Measurements from ENCODE around the gene NR1H2. TPM values are rescaled to one million over a fixed set of nuclear protein-coding genes. Genes with fewer than 3 reads are reported as not detected.

Gene NR1H2
- total RNA-seq, 2 experiments from 2014 or later = 73.9 to 75.6 TPM

GRCh38 chr19:50393589-50393988 lies 17.3 kb downstream of the NR1H2 start:
- Mint-ChIP-seq H3K4me3 (no peak overlapping the region), H3K27me3 (no peaks in the 10 kb centered on the region), H3K4me1 (ENCODE audit: low read depth) (no peaks in the 10 kb centered on the region), H3K27ac (no peak overlapping the region), H3K9me3 (no peaks in the 10 kb centered on the region), H3K36me3 (peaks cover 31% of the 10 kb centered on the region)
- no peak for DNase-seq
- POLR2A ChIA-PET = no interaction called here
- intact Hi-C loops (cut with micrococcal nuclease) = no loop called here
- CTCF ChIA-PET = no interaction called here

- no peak overlapping the region for H3K4me3 Mint-ChIP-seq
- CTCF ChIA-PET = no interaction called here
- H3K27ac Mint-ChIP-seq = no peak overlapping the region
- no peak for DNase-seq
- H3K27me3 Mint-ChIP-seq = no peaks in the 10 kb centered on the region
- intact Hi-C loops (cut with micrococcal nuclease) = no loop called here
- H3K4me1 Mint-ChIP-seq (ENCODE audit: low read depth) = no peaks in the 10 kb centered on the region
- no peaks in the 10 kb centered on the region for H3K9me3 Mint-ChIP-seq
- H3K36me3 Mint-ChIP-seq = peaks cover 32% of the 10 kb centered on the region
- POLR2A ChIA-PET = no interaction called here
Measured at GRCh38 chr19:50394017-50394416, 17.8 kb downstream of the NR1H2 start.

GRCh38 chr19:50398675-50399367 lies 22.6 kb downstream of the NR1H2 start:
- peaks cover 23% of the 10 kb centered on the region for H3K36me3 Mint-ChIP-seq
- no peaks in the 10 kb centered on the region for H3K27me3 Mint-ChIP-seq
- no peak overlapping the region for H3K4me3 Mint-ChIP-seq
- no peaks in the 10 kb centered on the region for H3K4me1 Mint-ChIP-seq (ENCODE audit: low read depth)
- ChIA-PET POLR2A (no interaction called here), CTCF (interaction anchor here (0.6 kb wide), 1 partner anchor 16 kb away, joined by 3 read pairs; no protein-coding TSS in a partner anchor)
- intact Hi-C loops (cut with micrococcal nuclease) = no loop called here
- DNase-seq = no peak
- H3K27ac Mint-ChIP-seq = no peak overlapping the region
- no peaks in the 10 kb centered on the region for H3K9me3 Mint-ChIP-seq

GRCh38 chr19:50399368-50399745 lies 23.1 kb downstream of the NR1H2 start:
- Mint-ChIP-seq H3K36me3 (peaks cover 23% of the 10 kb centered on the region), H3K27me3 (no peaks in the 10 kb centered on the region), H3K9me3 (no peaks in the 10 kb centered on the region), H3K4me3 (no peak overlapping the region), H3K27ac (no peak overlapping the region), H3K4me1 (ENCODE audit: low read depth) (no peaks in the 10 kb centered on the region)
- no peak for DNase-seq
- intact Hi-C loops (cut with micrococcal nuclease) = no loop called here
- ChIA-PET CTCF (no interaction called here), POLR2A (no interaction called here)

GRCh38 chr19:50401605-50402450 lies 25.6 kb downstream of the NR1H2 start:
- intact Hi-C loops (cut with micrococcal nuclease) = no loop called here
- ChIA-PET CTCF (no interaction called here), POLR2A (no interaction called here)
- no peaks in the 10 kb centered on the region for H3K27me3 Mint-ChIP-seq
- no peak overlapping the region for H3K27ac Mint-ChIP-seq
- no peaks in the 10 kb centered on the region for H3K4me1 Mint-ChIP-seq (ENCODE audit: low read depth)
- no peak for DNase-seq
- no peak overlapping the region for H3K4me3 Mint-ChIP-seq
- no peaks in the 10 kb centered on the region for H3K9me3 Mint-ChIP-seq
- H3K36me3 Mint-ChIP-seq = peaks cover 31% of the 10 kb centered on the region

GRCh38 chr19:50402544-50403301 lies 26.5 kb downstream of the NR1H2 start:
- H3K27ac Mint-ChIP-seq = no peak overlapping the region
- H3K36me3 Mint-ChIP-seq = peaks cover 34% of the 10 kb centered on the region
- H3K4me1 Mint-ChIP-seq (ENCODE audit: low read depth) = no peaks in the 10 kb centered on the region
- no peak for DNase-seq
- POLR2A ChIA-PET = no interaction called here
- CTCF ChIA-PET = no interaction called here
- H3K27me3 Mint-ChIP-seq = no peaks in the 10 kb centered on the region
- intact Hi-C loops (cut with micrococcal nuclease) = no loop called here
- no peak overlapping the region for H3K4me3 Mint-ChIP-seq
- no peaks in the 10 kb centered on the region for H3K9me3 Mint-ChIP-seq

GRCh38 chr19:50406156-50406820 lies 30.0 kb downstream of the NR1H2 start:
- intact Hi-C loops (cut with micrococcal nuclease) = no loop called here
- peaks cover 39% of the 10 kb centered on the region for H3K36me3 Mint-ChIP-seq
- no peak overlapping the region for H3K27ac Mint-ChIP-seq
- no peaks in the 10 kb centered on the region for H3K9me3 Mint-ChIP-seq
- no peak for DNase-seq
- no peak overlapping the region for H3K4me3 Mint-ChIP-seq
- ChIA-PET POLR2A (no interaction called here), CTCF (no interaction called here)
- no peaks in the 10 kb centered on the region for H3K27me3 Mint-ChIP-seq
- no peaks in the 10 kb centered on the region for H3K4me1 Mint-ChIP-seq (ENCODE audit: low read depth)

- Mint-ChIP-seq H3K4me1 (ENCODE audit: low read depth) (no peaks in the 10 kb centered on the region), H3K36me3 (peaks cover 37% of the 10 kb centered on the region), H3K9me3 (no peaks in the 10 kb centered on the region), H3K4me3 (no peak overlapping the region), H3K27ac (no peak overlapping the region), H3K27me3 (no peaks in the 10 kb centered on the region)
- CTCF ChIA-PET = no interaction called here
- POLR2A ChIA-PET = no interaction called here
- no peak for DNase-seq
- intact Hi-C loops (cut with micrococcal nuclease) = no loop called here
Measured at GRCh38 chr19:50406829-50407228, 30.6 kb downstream of the NR1H2 start.

GRCh38 chr19:50409347-50409746 lies 33.1 kb downstream of the NR1H2 start:
- CTCF ChIA-PET = no interaction called here
- no peak for DNase-seq
- Mint-ChIP-seq H3K9me3 (no peaks in the 10 kb centered on the region), H3K27me3 (no peaks in the 10 kb centered on the region), H3K4me3 (no peak overlapping the region), H3K36me3 (peaks cover 38% of the 10 kb centered on the region), H3K4me1 (ENCODE audit: low read depth) (no peaks in the 10 kb centered on the region), H3K27ac (no peak overlapping the region)
- POLR2A ChIA-PET = interaction anchor here (0.9 kb wide), 2 partner anchors 9 to 23 kb away, joined by 3 to 4 read pairs; partner anchors contain the start of gene SPIB
- intact Hi-C loops (cut with micrococcal nuclease) = no loop called here

- ChIA-PET POLR2A (interaction anchor here (0.9 kb wide), 1 partner anchor 9 kb away, joined by 3 read pairs; the partner anchor contains the start of gene SPIB), CTCF (interaction anchor here (1.1 kb wide), 2 partner anchors 41 to 53 kb away, joined by 4 read pairs; no protein-coding TSS in a partner anchor)
- Mint-ChIP-seq H3K27me3 (no peaks in the 10 kb centered on the region), H3K27ac (no peak overlapping the region), H3K9me3 (no peaks in the 10 kb centered on the region), H3K4me1 (ENCODE audit: low read depth) (no peaks in the 10 kb centered on the region), H3K4me3 (no peak overlapping the region), H3K36me3 (peaks cover 44% of the 10 kb centered on the region)
- no peak for DNase-seq
- intact Hi-C loops (cut with micrococcal nuclease) = no loop called here
Measured at GRCh38 chr19:50410109-50410508, 33.9 kb downstream of the NR1H2 start.

- ChIA-PET POLR2A (no interaction called here), CTCF (interaction anchor here (3.6 kb wide), 1 partner anchor 55 kb away, joined by 13 read pairs; no protein-coding TSS in a partner anchor)
- Mint-ChIP-seq H3K36me3 (peaks cover 33% of the 10 kb centered on the region), H3K4me3 (no peak overlapping the region), H3K27ac (no peak overlapping the region), H3K4me1 (ENCODE audit: low read depth) (no peaks in the 10 kb centered on the region), H3K9me3 (no peaks in the 10 kb centered on the region), H3K27me3 (no peaks in the 10 kb centered on the region)
- intact Hi-C loops (cut with micrococcal nuclease) = no loop called here
- no peak for DNase-seq
Measured at GRCh38 chr19:50412419-50412818, 36.2 kb downstream of the NR1H2 start.

- Mint-ChIP-seq H3K4me1 (ENCODE audit: low read depth) (no peaks in the 10 kb centered on the region), H3K27me3 (no peaks in the 10 kb centered on the region), H3K27ac (no peak overlapping the region), H3K36me3 (peaks cover 33% of the 10 kb centered on the region), H3K4me3 (no peak overlapping the region), H3K9me3 (no peaks in the 10 kb centered on the region)
- ChIA-PET CTCF (interaction anchor here (3.6 kb wide), 1 partner anchor 56 kb away, joined by 13 read pairs; no protein-coding TSS in a partner anchor), POLR2A (no interaction called here)
- no peak for DNase-seq
- intact Hi-C loops (cut with micrococcal nuclease) = no loop called here
Measured at GRCh38 chr19:50413096-50413495, 36.8 kb downstream of the NR1H2 start.
